IPS-18c (cell line): ENCODE data around the gene CTSL.

Source experiments
- H3K4me3 ChIP-seq: 2 replicates; pipeline ENCODE4 v1.7.0; 2013; ENCODE audit warnings: low read depth, mild to moderate bottlenecking, low read length, moderate library complexity; ENCODE audit not compliant: insufficient read depth
- H3K9me3 ChIP-seq: one replicate; pipeline ENCODE4 v1.6.1; 2013; ENCODE audit warnings: mild to moderate bottlenecking, low read length, moderate library complexity; ENCODE audit not compliant: control insufficient read depth, insufficient read depth

The CTSL gene

DNA sequence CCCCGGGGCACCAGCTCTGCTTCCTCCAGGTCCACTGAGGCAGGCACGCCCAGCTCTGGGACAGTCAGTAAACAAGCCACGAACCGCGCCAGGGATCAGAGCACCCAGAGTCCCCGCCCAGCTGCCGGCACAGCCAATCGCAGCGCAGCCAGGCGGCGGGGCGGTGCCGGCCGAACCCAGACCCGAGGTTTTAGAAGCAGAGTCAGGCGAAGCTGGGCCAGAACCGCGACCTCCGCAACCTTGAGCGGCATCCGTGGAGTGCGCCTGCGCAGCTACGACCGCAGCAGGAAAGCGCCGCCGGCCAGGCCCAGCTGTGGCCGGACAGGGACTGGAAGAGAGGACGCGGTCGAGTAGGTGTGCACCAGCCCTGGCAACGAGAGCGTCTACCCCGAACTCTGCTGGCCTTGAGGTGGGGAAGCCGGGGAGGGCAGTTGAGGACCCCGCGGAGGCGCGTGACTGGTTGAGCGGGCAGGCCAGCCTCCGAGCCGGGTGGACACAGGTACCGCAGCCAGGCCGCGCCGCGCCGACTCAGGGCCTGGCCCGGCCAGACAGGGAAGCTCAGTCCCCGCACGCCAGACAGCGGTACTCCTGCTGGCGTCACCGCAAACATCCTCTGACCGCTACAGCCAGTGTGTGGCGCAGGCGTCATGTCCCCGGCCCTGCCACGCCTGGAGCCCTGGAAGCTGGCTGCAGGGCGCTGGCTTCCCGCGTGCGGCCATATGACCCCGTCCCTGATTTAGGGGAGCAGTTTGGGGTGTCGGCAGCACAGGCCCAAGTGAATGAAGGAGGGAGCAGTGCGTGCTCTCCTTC is at the start of gene CTSL:
Gene CTSL, plus strand, starts transcription at position 220 of the 810 bp plus-strand sequence. CDS start 1,485 bp downstream, outside the sequence.
- Histone ChIP-seq H3K4me3 (peak within 1 kb of the TSS; percentile 75), H3K9me3 (no peaks in the 10 kb centered on the region)

DNA sequence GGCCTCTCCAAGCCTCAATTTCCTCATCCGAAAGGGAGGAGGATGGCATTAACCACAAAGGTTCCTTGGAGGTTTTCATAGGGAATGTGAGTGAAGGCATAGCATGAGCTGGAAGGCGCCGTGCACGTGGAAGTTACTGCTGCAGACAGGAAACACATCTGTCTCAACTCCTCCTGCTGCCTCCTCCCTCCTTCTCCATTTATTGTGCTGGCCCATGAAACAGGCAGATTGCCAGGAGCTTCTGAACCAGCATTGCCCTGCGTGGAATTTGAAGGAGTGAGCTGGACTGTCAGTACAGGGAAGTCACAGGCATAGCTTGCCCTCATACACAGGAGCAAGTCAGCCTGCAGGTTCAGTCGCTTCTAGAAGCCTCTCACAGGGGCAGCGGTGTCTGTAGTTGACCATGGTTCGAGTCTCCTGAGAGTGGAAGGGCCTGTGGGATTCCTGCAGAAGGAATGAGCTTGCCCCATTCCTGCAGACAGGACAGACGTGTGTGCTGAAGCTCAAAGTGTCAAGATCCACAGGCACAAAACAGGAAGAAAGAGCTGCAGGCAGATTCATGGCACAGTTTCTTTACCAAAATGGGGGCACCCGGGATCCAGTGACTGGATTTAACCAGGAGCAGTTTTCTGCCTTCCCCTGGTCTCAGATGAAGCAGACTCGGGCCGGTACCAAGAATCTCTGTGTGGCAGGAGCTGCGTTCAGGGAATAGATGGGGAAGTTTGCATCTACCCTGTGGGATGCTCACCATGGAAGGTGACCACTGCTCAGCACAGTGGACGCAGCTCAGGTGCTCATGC is 48.7 kb upstream of the CTSL start:
- H3K4me3 ChIP-seq: no peak overlapping the region
- no peaks in the 10 kb centered on the region for H3K9me3 ChIP-seq

DNA sequence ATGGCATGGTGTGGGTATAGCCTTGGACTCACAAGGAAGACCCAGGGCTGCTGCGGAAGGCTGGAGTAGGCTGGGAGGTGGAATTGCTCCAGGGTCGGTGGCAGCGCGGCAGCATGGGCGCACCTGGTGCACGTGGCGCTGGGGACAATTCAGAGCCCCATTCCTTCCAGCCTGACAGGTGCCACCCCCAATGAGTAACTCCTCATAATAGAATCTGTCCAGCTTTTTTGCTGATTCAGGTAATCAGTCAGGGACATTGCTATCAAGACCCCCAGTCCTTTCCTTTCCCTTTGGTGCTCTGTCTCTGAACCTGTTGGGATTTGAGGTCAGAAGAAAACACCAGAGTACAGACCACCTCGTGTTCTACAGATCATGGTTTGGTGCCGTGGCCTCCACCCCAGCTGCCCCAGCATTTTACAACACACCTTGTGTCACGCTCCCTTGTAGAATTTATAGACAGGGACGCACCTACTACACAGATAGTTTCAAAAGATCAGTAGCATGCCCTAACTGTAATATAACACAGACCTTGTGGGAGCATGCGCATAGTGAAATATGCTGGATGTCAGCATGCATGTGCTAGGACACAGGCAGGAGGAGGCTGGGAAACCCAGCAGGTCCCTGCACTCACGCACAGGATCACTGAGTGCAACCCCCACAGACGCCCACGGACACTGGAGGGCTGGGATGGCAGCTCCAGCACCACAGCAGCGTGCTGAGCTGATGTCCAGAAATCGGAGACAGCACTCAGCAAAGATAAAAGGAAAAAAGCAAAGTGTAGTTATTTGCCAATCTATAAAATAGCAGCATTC is 47.9 kb upstream of the CTSL start:
- Histone ChIP-seq H3K4me3 (no peak overlapping the region), H3K9me3 (no peaks in the 10 kb centered on the region)

DNA sequence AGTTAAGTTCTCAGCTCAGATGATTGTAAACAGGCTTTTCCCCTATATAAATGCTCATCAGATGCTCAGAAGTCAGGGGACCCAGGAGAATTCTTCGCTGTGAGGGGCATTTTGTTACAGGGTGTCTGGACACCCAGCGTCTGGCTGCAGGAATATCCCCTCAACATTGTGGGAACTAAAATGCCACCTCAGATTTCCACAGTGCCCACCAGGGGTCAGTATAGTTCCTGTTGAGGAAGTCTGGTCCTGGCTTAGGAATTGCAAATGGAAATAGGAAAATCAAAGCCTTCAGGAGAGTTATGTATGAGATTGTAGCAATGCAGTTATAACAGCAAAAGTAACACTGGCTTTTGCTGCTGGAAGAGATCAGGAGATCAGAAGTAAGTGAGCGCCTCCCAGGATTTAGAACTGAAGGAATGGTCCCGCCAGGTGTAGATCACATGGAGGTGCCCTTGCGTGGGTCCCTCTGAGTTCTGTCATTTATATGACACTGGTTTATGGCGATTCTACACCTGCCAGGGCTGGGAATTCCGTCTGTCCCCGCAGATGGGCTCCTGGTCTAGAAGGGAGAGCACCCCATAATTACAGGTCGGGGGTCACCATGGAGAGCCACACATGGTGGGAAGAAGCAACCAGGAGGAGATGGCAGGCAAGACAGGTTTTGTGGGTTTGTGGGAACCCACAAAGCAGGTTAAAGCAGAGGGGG is 47.1 kb upstream of the CTSL start:
- no peaks in the 10 kb centered on the region for H3K9me3 ChIP-seq

DNA sequence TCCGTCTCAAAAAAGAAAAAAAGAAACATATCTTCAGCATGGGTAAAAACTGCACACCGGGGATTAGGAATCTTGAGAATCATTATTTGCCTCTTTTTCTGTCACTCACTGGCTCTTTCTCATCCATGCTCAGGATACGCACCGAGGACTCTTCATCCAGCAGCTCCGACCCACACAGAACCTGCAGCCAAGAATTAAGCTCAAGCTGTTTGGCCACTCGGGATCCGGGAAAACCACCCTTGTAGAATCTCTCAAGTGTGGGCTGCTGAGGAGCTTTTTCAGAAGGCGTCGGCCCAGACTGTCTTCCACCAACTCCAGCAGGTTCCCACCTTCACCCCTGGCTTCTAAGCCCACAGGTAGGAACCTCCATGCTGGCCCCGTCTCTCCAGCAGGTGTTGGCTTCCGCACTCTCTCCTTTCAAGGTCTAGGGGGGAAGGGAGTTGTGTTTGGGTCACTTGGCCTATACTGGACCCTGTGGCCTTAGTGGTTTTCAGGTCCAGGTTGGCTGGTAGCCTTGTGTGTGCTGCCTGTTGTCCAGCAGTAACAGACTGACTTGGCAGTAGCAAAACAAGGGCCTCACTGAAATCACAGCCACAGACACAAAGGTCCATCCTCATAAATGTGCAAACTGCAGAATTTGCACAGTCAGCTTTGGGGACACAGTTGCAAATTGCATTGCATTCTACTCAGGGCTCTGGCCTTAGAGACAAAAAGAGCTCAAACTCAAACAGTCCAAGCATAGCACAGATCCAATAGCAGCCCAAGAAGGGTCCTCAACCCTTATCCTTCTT is 44.5 kb upstream of the CTSL start:
- no peaks in the 10 kb centered on the region for H3K9me3 ChIP-seq
- H3K4me3 ChIP-seq: no peak overlapping the region

More for the DNA sequence above, 47.1 kb upstream of the CTSL start:
- no peak overlapping the region for H3K4me3 ChIP-seq

DNA sequence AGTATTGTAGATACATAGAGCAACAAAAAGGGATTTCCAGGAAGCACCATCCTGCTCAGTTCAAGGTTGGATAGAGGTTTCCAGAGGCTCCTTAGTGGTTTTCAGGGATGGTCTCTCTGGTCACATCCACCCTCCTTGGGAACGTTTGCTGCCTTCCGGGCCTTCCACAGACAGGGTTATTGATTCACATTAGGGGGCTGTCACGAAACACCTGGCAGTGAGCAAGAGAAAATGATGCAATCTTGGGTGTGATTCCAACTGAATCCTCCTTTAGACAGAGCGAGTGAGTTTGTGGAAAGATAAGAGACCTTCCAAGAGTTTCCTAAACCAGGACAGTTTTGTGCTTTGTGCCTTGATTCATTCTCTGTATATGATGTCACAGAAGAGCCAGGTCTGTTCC is 43.8 kb upstream of the CTSL start:
- Histone ChIP-seq H3K9me3 (no peaks in the 10 kb centered on the region), H3K4me3 (no peak overlapping the region)

DNA sequence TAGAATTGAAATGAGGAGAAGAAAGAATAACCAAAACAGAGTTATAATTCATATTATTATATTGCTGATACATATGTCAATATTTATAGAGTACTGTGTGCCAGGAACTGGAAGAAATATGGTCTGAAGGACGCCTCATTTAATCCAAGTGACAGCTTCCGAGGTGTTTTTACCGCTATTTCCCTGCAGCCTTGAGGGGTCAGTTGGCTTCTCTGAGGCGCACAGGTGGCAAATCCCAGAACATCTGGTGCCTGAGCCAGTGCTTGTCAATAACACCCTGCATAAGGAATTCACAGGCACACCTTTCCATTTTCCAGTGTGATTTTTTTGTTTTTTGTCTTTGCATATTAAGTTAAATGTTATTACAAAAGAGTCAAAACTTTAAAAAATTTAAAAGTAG is 43.3 kb upstream of the CTSL start:
- H3K9me3 ChIP-seq: no peaks in the 10 kb centered on the region
- H3K4me3 ChIP-seq: no peak overlapping the region

DNA sequence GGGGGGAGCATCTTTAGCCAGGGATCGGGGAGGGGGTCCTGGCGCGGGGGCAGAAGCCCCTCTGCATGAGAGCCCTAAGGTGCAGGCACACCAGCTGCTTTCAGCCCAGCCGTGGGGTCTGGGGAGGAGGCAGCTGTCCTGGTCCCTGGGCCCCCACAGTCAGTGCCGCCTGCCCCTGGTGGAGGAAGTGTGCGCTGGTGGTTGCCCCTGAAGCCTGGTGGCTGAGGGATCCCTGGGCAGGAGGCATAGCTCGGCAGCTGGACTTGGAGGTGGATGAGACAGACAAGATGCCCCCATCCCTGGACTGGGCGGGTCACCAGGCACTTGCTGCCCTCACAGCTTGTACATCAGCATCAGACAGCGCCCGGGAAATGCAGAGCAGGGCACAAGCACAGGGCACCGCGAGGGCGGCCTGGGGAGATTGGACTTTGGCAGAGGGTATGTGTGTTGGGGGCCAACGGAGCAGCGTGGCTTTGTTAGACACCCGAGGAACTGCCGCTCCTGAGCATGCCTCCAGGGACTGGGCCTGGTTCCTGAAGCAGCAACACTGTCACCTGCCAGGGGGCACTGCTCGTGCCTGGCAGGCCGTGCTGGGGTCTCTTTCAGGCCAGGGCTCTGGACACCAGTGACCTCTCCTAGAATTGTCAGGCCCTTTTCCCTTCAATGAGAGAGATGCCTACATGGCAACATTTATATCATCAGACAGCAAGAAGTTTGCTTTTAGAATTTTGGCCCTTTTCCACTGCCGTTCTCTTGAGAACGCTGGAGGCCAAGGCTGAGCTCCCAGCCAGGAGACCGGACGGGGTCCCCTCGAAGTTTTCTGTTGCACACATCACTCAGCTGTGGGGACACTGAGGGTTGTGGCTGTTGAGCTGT is 41.9 kb upstream of the CTSL start:
- Histone ChIP-seq H3K4me3 (no peak overlapping the region), H3K9me3 (no peaks in the 10 kb centered on the region)

DNA sequence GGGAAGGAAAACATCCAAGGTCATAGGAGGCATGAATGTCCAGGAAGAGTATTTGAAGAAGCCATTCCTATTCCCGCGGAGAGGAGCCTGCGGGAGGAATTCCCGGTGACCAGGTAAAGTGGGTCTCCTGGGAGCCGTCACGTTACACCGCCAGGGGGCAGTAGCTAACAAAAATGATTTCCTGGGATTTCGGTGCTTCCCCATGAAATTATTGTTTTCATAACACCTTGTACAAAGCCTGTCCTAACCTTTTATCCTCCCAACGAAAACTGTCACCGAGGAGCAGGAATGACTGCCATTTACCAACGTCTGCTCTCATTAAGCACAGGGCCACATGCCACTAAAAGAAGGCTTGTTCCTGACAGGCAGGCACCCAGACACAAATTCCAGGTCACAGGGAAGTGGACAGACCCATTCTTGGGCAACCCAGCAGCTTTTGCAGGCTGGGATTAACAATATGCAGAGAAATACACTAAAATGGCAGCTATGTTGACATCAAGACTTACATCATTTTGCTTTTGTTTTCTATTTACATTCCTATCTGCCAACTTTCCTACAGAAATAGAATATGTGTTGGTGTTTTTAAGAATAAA is 41.2 kb upstream of the CTSL start:
- H3K9me3 ChIP-seq: no peaks in the 10 kb centered on the region
- no peak overlapping the region for H3K4me3 ChIP-seq

DNA sequence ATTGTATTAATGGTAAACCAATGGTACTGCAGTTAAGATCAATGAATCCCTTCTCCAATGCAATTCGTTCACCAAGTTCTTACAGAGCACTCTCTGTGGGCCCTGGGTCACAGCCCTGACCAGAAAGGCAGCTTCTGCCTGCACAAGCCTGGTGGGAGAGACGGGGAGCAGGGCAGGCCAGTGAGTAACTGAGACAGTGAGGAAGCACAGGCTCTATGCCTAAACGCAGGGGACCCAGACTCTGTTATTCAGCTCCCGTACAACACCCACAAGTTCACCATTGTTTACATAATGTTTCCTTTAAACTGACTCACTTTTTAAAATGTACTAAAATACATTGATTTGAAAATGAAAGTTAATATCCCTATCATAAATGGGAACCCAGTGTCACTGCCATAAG is 40.5 kb upstream of the CTSL start:
- Histone ChIP-seq H3K4me3 (no peak overlapping the region), H3K9me3 (no peaks in the 10 kb centered on the region)

DNA sequence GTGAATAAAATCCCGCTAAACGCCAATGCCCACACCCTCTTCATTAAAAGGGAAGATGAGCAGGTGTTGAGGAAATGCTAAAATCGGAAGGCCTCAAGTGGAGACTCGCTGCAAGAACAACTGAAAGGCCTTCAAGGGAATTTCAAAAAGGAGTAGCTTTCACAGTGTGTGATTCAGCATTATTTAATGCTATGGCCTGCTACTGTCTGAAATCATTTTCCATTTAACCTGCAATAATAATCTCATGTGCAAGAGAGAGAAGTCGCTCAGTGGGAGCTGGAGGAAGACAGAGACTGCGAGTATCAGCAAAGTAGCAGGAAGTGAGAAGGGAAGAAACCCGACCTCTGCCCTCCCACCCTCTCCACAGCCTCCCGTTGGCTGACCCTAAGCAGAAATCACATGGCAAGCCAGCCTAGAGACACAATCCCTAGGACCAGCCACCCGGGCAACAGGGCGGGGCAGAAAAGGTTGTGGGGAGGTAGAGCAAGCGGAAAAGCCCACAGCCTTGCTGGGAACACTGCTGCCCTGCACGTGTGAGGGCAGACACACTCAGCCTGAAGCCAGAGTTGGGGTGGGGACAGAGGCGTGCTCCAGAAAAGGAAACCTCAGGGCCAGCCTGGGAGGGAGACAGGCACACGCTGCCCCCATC is 39.9 kb upstream of the CTSL start:
- no peaks in the 10 kb centered on the region for H3K9me3 ChIP-seq
- H3K4me3 ChIP-seq: no peak overlapping the region

DNA sequence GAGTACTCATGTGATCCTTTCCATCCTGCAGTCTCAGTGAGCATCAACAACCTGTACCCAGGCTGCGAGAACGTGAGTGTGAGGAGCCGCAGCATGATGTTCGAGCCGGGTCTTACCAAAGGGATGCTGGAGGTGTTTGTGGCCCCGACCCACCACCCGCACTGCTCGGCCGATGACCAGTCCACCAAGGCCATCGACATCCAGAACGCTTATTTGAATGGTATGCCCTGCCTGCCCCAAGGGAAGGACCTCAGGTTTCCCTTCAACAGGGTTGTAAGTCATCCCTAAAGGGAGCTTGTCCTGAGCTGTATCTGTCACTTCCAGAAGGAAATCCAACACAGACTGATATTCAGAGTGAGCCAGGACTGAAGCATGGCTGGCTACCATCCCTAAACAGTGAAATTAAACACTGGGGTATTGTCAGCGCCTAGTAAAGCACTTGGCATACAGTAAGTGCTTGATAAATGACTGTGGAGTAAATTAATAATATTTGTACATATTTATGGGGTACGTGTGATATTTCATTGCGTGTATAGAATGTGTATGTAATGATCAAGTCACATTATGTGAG is 39.3 kb upstream of the CTSL start:
- H3K4me3 ChIP-seq: no peak overlapping the region
- H3K9me3 ChIP-seq: no peaks in the 10 kb centered on the region

DNA sequence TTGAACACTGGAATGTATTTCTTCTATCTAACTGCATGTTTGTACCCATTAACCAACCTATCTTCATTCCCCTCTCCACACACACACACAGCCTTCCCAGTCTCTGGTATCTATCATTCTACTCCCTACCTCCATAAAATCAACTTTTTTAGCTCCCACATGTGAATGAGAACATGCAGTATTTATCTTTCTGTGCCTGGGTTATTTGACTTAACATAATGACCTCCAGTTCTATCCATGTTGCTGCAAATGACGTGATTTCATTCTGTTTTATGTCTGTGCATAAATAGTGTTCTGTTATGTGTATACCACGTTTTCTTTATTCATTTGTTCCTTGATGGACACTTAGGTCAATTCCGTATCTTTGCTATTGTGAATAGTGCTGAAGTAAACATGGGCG is 38.7 kb upstream of the CTSL start:
- Histone ChIP-seq H3K9me3 (no peaks in the 10 kb centered on the region), H3K4me3 (no peak overlapping the region)

DNA sequence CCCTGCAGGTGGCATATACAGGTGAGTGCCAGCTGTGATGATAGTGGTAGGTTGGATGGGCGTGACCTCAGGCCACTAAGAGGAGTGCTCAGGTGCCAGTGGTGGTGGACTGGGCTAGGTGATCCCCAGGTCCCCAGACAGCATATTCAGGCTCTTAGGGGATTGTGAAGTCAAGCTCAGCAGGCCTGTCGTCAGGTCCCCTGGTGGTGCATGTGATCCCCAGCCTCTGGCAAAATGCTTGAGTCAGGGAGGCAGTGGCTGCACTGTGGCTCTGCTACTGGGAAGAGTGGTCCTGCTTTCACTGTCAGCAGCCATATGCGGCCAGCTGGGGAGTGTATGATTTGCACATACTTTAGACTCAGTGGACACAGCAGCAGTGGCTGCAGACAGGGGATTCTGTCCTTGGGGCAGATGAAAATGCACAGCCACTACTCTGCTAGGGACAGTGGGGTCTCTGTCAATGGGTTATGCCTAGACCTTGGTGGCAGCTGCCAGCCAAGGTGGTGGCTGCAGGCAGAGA is 31.6 kb upstream of the CTSL start:
- Histone ChIP-seq H3K9me3 (no peaks in the 10 kb centered on the region), H3K4me3 (no peak overlapping the region)
